Cerebellar cortex (tissue), 1 donor: Measurements from ENCODE around the gene UPF3A.
"Not testable (repeated sequence)": the region's sequence is repeated elsewhere in the genome, so short reads cannot be mapped to it uniquely, and the experiment has no call there.

Experiments used
- DNase-seq: peaks from one replicate; pipeline ENCODE4 v3.0.0-alpha.2; 2015; ENCODE audit warnings: low spot score

Gene UPF3A

DNA sequence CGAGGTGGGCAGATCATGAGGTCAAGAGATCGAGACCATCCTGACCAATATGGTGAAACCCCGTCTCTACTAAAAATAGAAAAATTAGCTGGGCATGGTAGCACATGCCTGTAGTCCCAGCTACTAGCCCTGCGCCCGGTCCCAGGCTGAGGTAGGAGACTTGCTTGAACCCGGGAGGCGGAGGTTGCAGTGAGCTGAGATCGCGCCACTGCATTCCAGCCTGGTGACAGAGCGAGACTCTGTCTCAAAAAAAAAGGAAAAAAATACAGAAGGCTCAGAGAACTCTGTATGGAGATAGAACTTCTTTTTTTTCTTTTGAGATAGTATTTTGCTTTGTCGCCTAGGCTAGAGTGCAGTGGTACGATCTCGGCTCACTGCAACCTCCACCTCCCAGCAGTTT is 17.1 kb upstream of the UPF3A start:
- not testable (repeated sequence) for DNase-seq

DNA sequence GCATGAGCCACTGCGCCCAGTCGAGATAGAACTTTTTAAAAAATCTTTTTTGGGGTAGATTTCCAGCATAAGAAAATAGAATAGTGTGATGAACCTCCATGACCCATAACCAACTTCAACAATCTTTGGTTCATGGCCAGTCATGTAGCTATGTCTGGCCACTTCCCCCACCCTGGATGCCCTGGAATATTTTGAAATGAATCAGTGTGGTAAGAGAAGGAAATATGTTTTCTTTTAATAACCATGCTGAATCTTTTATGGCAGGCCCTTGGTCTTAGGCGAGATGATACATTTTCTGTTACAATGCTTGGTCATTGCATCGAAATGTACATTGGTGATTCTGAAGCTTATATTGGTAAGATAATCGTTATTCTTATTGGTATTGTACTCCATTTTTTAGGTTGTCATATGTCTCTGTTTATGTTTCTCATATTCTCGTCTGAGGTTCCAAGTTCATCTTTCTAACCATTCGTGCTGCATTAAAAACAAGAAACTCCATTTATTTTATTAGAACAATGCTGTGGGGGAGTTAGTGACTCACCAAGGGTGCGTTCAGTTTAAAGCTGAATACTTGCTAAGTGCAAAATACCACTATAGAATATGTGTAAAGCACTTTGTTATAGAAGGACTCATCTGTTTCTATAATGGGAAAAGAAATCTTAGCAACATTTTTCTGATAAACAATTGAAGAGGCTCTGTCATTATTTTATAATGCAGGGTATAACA is 16.4 kb upstream of the UPF3A start:
- no peak for DNase-seq

DNA sequence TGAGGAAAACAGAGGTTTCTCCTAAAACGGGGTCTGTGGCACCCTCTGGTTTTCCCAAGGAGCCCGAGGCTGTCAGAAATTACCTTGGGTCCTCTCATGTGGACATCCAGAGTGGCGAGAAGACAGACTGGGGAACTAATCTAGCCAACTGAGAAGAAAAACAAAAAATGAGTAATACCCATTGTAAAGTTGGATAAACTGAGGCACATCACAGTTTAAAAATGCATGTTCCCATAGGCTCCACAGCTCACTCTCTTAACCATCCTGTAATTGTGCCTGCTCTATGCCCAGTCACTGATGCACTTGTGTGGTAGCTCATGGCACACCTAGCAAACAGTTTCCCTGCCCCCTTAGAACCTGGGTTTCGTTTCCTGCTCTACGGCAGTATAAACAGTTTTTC is 15.2 kb upstream of the UPF3A start:
- no peak for DNase-seq

DNA sequence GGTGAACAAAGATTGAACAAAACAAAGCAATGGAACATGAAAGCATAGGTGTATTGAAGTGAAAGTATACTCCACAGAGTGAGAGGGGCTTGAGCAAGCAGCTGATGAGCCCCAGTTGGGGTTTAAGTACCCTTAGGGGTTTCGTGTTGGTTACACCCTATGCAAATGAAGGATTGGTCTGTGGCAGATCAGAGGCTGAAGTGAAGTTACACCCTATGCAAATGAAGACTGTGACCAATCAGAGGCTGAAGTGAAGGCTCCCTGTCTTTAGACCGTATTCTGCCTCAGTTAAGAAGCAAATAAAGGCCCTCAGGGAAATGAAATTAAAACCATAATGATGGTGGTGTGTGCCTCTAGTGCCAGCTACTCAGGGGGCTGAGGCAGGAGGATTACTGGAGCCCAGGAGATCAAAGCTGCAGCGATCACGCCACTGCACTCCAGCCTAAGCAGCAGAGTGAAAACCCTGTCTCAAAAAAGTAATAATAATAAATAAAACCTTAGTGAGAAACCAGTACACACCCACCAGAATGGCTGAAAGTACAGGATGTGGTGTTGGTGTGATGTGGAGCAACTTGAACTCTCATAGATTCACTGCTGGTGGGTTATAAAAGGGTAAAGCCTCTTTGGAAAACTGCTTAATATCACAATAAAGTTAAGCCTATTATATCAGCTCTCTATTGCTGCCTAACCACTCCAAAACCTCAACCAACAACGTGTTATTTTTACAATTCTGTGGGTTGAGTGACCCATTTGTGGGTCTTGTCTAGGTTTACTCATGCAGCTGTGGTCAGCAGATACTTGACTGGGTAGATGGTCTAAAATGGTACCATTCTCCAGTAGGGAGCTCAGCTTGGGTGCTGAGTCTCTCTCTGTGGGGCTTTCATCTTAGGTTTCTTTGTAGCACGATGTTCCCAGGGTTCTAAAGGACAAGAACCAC is 12.8 kb upstream of the UPF3A start:
- DNase-seq = no peak

DNA sequence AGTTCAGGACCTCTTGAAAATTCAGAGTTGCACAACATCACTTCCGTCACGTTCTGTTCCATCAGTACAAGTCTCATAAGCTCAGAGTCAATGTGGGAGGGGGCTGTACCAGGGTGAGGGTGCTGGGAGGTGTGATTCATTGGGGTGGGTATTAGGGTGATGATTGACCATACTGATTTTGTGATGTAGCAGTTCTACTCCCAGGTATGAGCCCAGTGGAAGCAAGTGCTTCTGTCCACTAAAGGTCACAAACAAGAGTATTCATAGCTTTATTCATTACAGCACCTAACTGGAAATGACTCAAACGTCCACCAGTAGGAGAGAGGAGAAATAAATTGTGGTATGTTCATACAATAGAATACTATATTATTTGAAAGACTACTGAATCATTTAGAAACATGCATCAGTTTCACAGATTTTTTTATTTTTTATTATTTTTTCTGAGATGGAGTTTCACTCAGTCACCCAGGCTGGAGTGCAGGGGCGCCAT is 12.1 kb upstream of the UPF3A start:
- DNase-seq = no peak

DNA sequence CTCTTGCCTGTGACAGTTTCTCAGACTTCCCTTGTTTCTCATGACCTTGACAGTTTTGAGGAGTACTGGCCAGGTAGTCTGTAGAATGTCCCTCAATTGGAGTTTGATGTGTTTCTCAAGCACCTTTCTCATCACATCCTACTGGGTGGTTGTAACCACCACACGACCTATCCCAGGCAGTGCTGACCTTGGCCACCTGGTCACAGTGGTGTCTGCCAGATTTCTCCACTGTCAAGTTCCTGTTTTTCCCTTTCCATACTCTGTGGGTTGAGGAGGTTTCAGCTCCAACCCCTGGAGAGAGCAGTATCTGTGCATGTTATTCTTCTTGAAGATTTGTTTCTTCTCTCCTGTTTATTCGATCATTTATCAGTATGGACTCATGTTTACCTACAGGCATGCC is 8.4 kb upstream of the UPF3A start:
- no peak for DNase-seq

DNA sequence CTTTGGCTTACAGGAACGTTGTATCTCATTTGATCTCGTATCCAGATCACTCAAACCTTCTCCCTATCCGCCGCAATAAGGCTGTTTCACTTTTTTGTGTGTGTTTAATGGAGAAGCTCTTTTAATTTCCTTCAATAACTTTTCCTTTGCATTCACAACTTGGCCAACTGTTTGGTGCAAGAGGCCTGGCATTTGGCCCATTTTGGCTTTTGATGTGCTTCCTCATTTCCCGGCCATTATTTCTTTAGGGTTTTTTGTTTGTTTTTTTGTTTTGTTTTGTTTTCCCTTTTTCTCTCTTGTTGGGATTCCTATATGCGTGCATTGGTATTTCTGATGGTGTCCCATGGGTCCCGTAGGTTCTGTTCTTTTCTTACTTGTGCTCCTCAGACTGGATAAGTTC is 6.1 kb upstream of the UPF3A start:
- no peak for DNase-seq

DNA sequence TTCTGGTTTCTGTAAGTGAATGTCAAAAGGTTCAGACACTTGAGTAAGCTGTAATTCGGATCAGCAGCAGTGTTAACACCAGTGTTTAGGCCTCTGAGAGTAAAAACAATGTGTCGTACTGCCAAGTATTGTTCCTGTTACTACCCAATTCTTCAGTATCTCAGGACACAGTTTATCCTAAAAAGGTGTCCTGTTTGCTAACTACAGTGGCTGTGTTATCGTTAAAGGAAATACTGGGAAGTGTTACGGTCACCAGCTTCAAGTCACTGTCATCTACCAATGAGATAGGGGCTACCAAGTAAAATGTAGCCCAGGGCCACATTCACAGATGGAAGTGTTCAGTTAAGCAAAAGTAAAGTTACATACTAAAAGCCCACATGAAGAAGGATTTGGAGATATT is 2.3 kb upstream of the UPF3A start:
- DNase-seq = no peak

DNA sequence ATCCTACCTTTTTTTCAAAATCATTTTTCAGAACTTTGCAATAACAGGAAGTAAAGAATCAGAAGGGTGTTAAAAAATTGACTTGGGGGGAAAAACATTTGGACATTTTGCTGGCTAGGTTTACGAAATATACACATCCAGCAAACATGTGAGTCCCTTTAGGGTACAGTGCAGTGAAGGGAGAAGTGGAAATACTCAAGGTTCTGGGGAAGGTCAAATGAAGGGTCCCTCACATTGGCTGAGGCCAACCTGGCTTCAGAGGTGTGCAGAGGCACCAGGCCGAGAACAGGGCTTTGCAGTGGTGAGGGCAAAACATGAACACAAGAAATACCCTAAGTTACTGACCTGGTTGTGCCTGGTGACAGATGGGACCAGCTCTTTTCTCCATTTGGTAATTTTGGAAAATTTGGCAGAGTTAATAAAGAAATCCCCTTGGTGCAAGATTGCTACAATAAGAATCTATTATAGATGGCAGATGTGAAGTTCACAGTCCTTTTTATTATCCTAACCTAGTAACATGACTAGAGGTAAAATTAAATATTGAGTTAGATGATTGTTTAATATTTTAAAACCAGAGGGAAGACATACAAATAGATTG is 1.5 kb upstream of the UPF3A start:
- no peak for DNase-seq

DNA sequence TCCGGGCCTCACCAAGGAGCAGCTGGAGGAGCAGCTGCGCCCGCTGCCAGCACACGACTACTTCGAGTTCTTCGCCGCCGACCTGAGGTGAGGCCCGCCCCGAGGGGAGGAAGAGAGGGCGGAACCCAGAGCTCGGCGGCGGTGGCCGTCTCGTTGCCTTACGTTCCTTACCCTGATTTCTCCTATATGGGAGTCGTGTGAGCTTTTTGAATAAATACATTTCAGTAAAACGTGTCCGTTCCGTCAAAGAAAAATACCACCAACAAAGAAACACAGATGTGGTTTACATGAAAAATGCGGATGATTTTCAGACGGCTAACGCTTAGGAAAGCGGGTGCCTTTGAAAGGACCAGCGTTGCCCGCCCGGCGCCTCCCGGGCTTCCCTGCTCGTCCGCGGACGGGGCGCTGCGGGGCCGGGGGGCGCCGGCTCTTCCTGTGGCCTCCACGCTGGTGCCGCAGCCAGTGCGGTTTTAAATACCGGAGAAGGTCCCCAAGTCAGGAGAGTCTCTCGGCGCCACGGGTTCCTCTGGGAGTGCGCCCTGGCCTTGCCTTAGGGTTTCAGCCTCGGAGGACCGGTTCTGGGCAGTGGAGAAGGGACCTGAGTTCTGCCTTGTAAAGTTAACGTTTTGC is 755 bp downstream of the UPF3A start:
- peak; percentile 65 for DNase-seq

DNA sequence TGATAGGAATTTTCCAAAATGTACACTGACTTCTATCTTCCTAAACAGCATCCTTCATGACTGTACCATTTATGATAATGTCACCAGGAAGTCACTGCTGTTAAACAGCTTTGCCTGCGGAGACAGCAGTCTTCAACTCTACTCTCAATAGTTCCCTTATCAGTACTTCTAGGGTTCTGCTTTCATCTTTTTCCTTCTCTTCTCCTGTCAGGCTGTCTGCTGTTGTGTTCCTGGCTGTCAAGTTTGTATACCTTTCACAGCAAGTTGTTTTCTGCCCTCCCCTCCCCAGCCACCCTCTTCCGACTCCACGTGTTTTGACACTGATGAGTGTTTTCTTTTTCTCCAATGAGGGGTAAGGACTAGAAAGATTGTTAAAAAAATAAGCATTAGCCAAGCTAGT is 2.2 kb downstream of the UPF3A start:
- no peak for DNase-seq

DNA sequence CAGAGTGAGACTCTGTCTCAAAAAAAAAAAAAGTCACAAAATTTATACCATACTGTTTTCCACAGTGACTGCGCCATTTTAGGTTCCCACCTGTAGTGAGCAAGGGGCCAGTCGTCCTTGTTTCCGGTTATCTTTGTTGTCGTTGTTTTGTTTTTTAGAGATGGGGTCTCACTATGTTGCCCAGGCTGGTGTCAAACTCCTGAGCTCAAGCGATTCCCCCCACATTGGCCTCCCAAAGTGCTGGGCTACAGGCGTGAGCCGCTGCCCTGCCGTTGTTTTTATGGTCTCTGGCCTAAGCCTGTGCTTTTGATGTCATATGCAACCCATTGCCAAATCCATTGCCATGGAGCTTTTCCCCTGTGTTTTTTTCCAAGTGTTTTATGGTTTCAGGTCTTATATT is 3.3 kb downstream of the UPF3A start:
- DNase-seq = no peak

DNA sequence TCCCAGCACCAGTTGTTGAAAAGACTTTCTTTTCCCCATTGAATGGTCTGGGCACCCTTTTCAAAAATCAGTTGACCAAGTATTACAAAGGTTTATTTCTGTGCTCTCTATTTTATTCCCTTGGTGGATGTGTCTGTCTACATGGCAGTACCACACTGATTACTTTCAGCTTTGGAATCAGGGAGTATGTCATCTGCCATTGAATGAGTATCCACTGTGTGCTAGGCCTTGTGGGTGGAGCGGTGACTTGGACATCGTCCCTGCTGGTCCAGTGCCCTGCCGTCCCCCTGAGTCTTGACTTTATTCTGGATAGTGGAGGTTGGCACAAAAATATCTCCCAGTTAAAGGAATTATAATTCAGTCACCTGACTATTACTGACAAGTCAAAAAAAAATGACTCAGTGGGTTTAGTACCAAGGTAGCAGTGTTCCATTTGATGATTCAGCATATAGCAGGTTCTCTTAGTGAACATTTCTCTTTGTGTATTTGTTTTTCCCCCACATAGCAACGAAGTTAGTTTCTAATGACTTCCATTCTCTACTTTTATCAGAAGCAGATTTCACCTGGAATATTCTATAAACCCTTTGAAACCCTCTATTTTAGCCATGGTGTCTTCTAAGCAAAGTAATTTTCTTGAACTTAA is 3.9 kb downstream of the UPF3A start:
- DNase-seq = no peak

DNA sequence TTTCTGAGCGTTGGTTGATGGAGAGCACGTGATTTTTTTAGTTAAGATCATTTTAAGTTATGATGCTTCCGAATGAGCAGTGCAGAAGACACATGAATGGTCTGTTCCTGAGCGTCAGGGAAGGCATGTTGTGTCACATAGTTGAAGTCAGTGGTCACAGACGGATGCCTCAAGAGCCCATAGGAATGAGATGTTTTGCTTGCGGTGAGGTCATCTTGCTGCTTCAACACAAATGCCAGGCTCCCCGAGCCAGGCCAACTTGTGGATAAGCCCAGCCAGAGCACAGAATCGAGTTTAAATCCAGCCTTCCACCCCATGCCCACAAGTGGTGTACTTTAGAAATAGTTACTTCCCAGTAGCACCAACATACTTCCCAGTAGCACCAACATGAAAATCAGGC is 5.4 kb downstream of the UPF3A start:
- DNase-seq = no peak

DNA sequence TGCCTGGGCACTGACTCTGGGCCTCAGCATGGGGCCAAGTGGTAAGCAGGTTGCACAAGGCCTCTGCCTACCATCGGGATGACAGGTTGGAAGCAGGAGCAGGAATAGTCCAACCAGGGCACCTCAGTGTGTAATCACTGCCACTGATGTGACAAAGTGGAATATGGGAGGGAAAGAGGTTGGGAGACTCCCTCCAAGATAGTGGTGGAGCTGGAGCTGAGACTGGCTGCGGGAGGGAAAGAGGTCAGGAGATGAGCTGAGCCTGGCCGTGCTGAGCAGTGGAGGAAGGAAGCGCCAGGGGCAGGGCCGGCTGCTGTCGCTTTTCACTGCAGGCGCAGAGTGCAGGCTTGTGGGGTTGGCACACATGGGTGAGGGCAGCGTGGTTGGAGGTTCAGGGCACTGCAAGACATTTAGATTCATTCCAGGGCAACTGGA is 6.8 kb downstream of the UPF3A start:
- DNase-seq = peak; percentile 44

DNA sequence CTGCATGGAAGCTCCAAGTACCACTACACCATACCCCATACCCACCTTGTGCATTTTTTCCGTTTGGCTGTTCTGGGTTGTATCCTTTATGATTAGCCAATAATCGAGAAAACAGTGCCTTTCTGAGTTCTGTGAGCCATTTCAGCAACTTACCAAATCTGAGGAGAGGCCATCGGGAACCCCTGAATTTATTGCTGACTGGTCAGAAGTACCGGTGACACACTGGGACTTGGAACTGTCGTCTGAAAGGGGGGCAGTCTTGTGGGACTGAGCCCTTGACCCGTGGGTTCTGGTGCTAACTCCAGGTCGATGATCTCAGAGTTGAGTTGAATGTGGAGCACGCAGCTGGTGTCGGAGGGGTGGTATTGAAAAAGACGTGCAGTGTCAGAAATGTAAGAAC is 15.0 kb downstream of the UPF3A start:
- DNase-seq = no peak

DNA sequence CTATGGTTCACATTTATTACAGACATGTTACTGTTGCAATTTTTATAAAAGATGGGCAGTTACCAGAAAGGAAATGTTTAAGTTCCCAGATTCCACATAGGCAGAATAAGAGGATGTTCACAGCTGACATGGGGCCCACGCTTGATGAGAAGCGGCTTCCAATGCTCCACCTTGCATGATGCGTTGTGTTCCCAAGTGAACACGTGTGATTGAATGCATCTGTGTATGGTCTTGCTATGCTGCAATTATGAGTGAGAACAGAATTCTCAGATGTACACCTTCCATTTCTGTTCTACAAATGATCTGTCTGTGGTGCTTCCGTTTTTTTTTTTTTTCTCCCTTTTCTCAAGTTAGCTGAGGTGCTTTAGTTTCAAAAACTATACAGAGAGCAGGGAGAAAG is 15.5 kb downstream of the UPF3A start:
- no peak for DNase-seq

DNA sequence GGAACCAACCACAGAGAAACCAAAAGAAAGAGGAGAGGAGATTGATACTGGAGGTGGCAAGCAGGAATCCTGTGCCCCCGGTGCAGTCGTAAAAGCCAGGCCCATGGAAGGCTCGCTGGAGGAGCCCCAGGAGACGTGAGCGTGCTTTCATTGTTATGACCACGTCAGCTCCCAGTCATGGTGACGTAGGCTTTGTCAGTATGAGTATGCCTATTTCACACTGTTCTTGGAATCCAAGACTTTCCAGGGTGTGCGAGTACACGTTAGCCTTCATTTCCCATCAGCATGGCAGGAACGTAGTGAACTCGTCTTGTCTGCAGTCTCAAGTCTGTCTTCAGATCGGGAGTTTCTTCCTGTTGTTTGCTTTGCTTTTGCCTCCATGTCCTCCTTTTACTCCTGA is 17.5 kb downstream of the UPF3A start:
- no peak for DNase-seq

DNA sequence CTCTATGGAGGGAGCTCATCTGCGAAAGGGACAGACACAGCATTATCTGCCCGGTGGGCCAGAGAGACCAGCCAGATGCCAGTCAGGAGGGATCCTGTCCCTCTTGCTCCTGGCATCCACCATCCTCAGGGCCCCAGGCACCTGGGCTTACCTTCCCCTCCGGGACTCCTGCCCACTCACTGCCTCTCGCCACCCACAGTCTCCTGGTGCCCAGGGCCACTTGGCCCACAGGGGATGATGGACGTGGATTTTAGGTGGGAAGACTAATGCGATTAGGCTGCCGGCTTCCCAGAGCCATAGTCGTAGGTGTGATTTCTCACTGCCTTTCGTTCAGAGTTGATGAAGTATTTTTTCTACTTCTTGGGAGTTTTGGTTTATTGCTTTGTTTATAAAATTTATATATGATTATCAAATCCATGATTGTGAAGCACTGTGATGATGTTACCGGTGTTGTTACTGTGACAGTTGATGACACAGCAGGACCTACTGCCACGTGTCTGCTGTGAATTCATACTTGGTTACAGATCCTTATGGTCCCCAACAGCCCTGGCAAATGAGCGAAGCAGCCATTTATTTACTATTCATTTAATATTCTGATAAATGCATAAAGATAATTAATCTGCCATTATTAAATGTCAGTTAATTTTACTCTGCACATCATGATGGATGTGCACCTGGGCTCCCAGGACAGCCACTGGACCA is 18.4 kb downstream of the UPF3A start:
- peak; percentile 46 for DNase-seq

DNA sequence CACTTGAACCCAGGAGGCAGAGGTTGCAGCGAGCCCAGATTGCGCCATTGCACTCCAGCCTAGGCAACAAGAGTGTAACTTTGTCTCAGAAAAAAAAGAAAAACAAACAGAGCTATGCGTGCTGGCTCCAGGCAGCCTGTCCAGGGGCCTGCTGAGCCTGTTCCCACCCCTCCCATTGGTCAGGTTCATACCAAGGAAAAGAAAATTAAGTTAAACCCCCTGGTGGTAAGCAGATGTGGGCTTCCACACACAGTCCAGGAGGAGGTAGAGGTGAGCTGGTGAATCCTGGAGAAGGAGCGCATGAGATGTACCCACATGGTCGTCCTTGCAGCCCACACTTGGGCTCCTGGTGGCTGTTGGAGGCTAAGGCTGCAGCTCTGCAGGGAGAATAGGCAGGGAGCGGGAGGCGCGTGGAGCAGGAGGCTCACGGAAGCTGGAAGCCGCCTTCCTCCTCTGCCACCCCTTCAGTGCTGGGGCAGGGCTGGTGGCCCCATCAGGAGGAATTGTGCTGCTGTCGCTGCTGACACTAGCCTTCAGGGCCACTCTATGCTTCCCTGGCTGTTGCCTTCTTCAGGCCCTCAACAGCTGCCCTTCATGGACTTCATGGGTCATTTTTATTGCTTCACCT is 22.4 kb downstream of the UPF3A start:
- no peak for DNase-seq
